ENCODE results near the gene SPDYE9. TPM values are rescaled to one million over a fixed set of nuclear protein-coding genes. Genes with fewer than 3 reads are reported as not detected.

SPDYE9 gene
- total RNA-seq (2022; extraction: Qiagen RNA extraction; ENCODE audit: low read depth), result not detected in 5 replicates

GRCh38 chr7:73085938-73086337 is at the start of gene SPDYE9:
TSS of gene SPDYE9 (minus strand) at chr7:73086038. CDS start at chr7:73084238, 1,800 bp downstream.

GRCh38 chr7:73057811-73058210 is 28.0 kb downstream of the SPDYE9 start, which contains the start of gene SPDYE11:
TSS of gene SPDYE11 (minus strand) at chr7:73057911. CDS start at chr7:73056111, 1,800 bp downstream.

GRCh38 chr7:73029666-73030065 is 56.2 kb downstream of the SPDYE9 start, which contains the start of gene SPDYE8:
TSS of gene SPDYE8 (minus strand) at chr7:73029766. CDS start at chr7:73027966, 1,800 bp downstream.

Other genes starting within 250 kb of the SPDYE9 start
- 37.5 to 43.0 TPM (median 39.6 TPM) in 5 replicates for gene POM121, start 160.9 kb downstream of the SPDYE9 start, total RNA-seq (2022; extraction: Qiagen RNA extraction; ENCODE audit: low read depth)
- 0.27 to 0.69 TPM (median 0.45 TPM) in 5 replicates for gene TRIM74, start 116.6 kb downstream of the SPDYE9 start, total RNA-seq (2022; extraction: Qiagen RNA extraction; ENCODE audit: low read depth)
- gene SPDYE8, start 56.3 kb downstream of the SPDYE9 start, total RNA-seq (2022; extraction: Qiagen RNA extraction; ENCODE audit: low read depth), result not detected in 5 replicates
- gene SPDYE11, start 28.1 kb downstream of the SPDYE9 start, total RNA-seq (2022; extraction: Qiagen RNA extraction; ENCODE audit: low read depth), result not detected in 5 replicates
- 42.8 to 57.9 TPM (median 56.9 TPM) in 5 replicates for gene NSUN5, start 222.8 kb upstream of the SPDYE9 start, total RNA-seq (2022; extraction: Qiagen RNA extraction; ENCODE audit: low read depth)
- gene TRIM50, start 242.0 kb upstream of the SPDYE9 start, total RNA-seq (2022; extraction: Qiagen RNA extraction; ENCODE audit: low read depth), result not detected in 5 replicates
- gene FKBP6, start 242.1 kb upstream of the SPDYE9 start, total RNA-seq (2022; extraction: Qiagen RNA extraction; ENCODE audit: low read depth), result not detected in 5 replicates

Data from A549 treated with CpdA at 1 μM for 4 hours (cell line).